K562 (cell line): Measurements from ENCODE around the gene SRRT. TPM values are rescaled to one million over a fixed set of nuclear protein-coding genes. Genes with fewer than 3 reads are reported as not detected.

ENCODE experiments used
- CCAR2 ChIP-seq: fragments of 200-400 bp; formaldehyde crosslinking; IDR thresholded peaks from 2 replicates; pipeline ENCODE4 v1.6.1; 2017; ENCODE audit warnings: mild to moderate bottlenecking, low read depth, low read length
- ESRRB ChIP-seq: fragments of 250-450 bp; sonication (Bioruptor Pico); IDR thresholded peaks from 2 replicates; pipeline ENCODE4 v1.5.0; 2020; ENCODE audit warnings: mild to moderate bottlenecking, moderate library complexity, borderline replicate concordance
- FOSL1 ChIP-seq: fragments of 200-800 bp; sonication (Bioruptor generic); conservative IDR thresholded peaks from 2 replicates; pipeline ENCODE4 v1.6.1; 2016; ENCODE audit warnings: missing genetic modification characterization, missing compliant biosample characterization
- HMG20A ChIP-seq: fragments of 450-650 bp; formaldehyde crosslinking; conservative IDR thresholded peaks from 2 replicates; pipeline ENCODE4 v1.4.0; 2020; ENCODE audit warnings: mild to moderate bottlenecking, mixed read lengths
- MEF2A ChIP-seq: IDR thresholded peaks from 2 replicates; pipeline ENCODE4 v1.6.1; 2011; ENCODE audit warnings: low read depth, mild to moderate bottlenecking, low read length, moderate library complexity; ENCODE audit not compliant: control insufficient read depth
- PCBP2 ChIP-seq: fragments of 200-400 bp; formaldehyde crosslinking; IDR thresholded peaks from 2 replicates; pipeline ENCODE4 v1.6.1; 2018; ENCODE audit warnings: low read length, low read depth, mild to moderate bottlenecking, moderate library complexity; ENCODE audit not compliant: poor library complexity, severe bottlenecking
- POLR3G ChIP-seq: IDR thresholded peaks from 2 replicates; pipeline ENCODE4 v1.6.1; 2011; ENCODE audit not compliant: insufficient read length, insufficient replicate concordance; ENCODE audit errors: extremely low read depth
- RAD21 ChIP-seq, 2 experiments: fragments of 250-450 bp in 1 of 2; fragments of 450-650 bp in 1 of 2; sonication (Bioruptor Pico) in 1 of 2; formaldehyde crosslinking in 1 of 2; IDR thresholded peaks in 1 of 2; conservative IDR thresholded peaks in 1 of 2; 2 replicates each; pipeline versions ENCODE4 v1.4.0 to v1.8.0; 2020 to 2022; ENCODE audit warnings: mild to moderate bottlenecking in 2 of 2, moderate library complexity in 1 of 2
- REST ChIP-seq, 2 experiments: fragments of 450-650 bp; formaldehyde crosslinking in 1 of 2; IDR thresholded peaks; 2 replicates each; pipeline versions ENCODE4 v1.4.0 to v1.6.1; 2014 to 2020; ENCODE audit warnings: mild to moderate bottlenecking in 2 of 2, borderline replicate concordance in 1 of 2, low read depth in 1 of 2
- UBTF ChIP-seq, 2 experiments: IDR thresholded peaks; 2 replicates each; pipeline ENCODE4 v1.6.1; 2012; ENCODE audit warnings: improper control_type of control experiment in 2 of 2, low read depth in 2 of 2, low read length in 2 of 2, borderline replicate concordance in 1 of 2
- ZNF512 ChIP-seq: IDR thresholded peaks from 2 replicates; pipeline ENCODE4 v1.6.1; 2016; ENCODE audit warnings: missing genetic modification characterization, missing compliant biosample characterization
- polyA plus RNA-seq, 8 experiments: library from polyadenylated mRNA; depleted of rRNA in 4 of 8; stranded (reverse) in 5 of 8; unstranded in 3 of 8; fragments of >200 nt; fragmentation: Nextera tagmentation in 2 of 8; fragmentation: Illumina TruSeq in 1 of 8; extraction: Ambion mirVana in 2 of 8; extraction: Trizol in 1 of 8; gene quantifications; 2 replicates each; pipeline versions ENCODE4 v1.2.1 to v1.2.3, GENCODE V29; 2011 to 2014; ENCODE audit warnings: inconsistent platforms in 1 of 8, missing spikeins in 1 of 8
- total RNA-seq, 7 experiments: library from RNA; depleted of rRNA in 6 of 7; stranded (reverse); fragments of >200 nt in 6 of 7; fragmentation: Illumina TruSeq in 2 of 7; extraction: Trizol in 2 of 7; gene quantifications; 2 replicates each; pipeline versions ENCODE4 v1.2.1 to v1.2.3, GENCODE V29; 2011 to 2021; ENCODE audit warnings: low replicate concordance in 1 of 7

Gene SRRT
- total and polyA plus RNA-seq, 9 of the 15 experiments (the other 6 are each of a cell fraction or from before 2014, with no cell fraction given): 10.3 to 263 (median 84.4) TPM

GRCh38 chr7:100874577-100875355 lies at the start of gene SRRT (continued):
- TF ChIP-seq MEF2A (no peak), POLR3G (no peak), RAD21 (CRISPR knock-in tag; conservative IDR thresholded peaks at IDR 0.05 in 1 of 2, IDR thresholded peaks at IDR 0.05 in 1 of 2) (0 out of 4 replicates have a peak, but pooled peaks of 1 of the 2 experiments have one; percentile 3), FOSL1 (tag) (0 out of 2 replicates have a peak, but pooled peaks have one; percentile 3), HMG20A (CRISPR knock-in tag) (no peak), UBTF (IDR thresholded peaks at IDR 0.05; ENCODE audit: borderline replicate concordance in 1 of 2, low read depth in 2 of 2, low read length in 2 of 2) (peak; percentile 13 to 43; a peak in 1 of 4 replicates), ESRRB (CRISPR knock-in tag) (0 out of 2 replicates have a peak, but pooled peaks have one; percentile 83), PCBP2 (no peak), REST (IDR thresholded peaks at IDR 0.05; ENCODE audit: borderline replicate concordance) (peak; percentile 38; the same call in 1 of the 2 replicates), REST (CRISPR knock-in tag; IDR thresholded peaks at IDR 0.05; ENCODE audit: low read depth) (peak; percentile 87), CCAR2 (no peak), ZNF512 (tag) (no peak)
